ENCODE measurements around the gene KCNJ18.
"Not testable (repeated sequence)": the region's sequence is repeated elsewhere in the genome, so short reads cannot be mapped to it uniquely, and the experiment has no call there.

GRCh38 chr17:21718971-21719370 is 26.6 kb downstream of the KCNJ18 start:
- TF ChIP-seq CTCF (IDR thresholded peaks at IDR 0.05; ENCODE audit: poor library complexity, severe bottlenecking); MXI1 (conservative IDR thresholded peaks at IDR 0.05; ENCODE audit: poor library complexity, severe bottlenecking); POLR2AphosphoS5 (IDR thresholded peaks at IDR 0.05); EZH2 (IDR thresholded peaks at IDR 0.05; ENCODE audit: borderline replicate concordance, insufficient read depth, low read length, poor library complexity, severe bottlenecking): not testable (repeated sequence)
